Keratinocyte (primary cell): ENCODE results near the gene KIAA1958. TPM values are rescaled to one million over a fixed set of nuclear protein-coding genes. Genes with fewer than 3 reads are reported as not detected.

Experiments
- DNase-seq: peaks from one replicate; pipeline ENCODE4 v3.0.0-alpha.2; 2011; ENCODE audit warnings: low read depth, missing footprints, low spot score
- FAIRE-seq: peaks from 2 replicates; lab custom pipeline; 2011; peaks lifted over from hg19 to GRCh38; lab: Jason Lieb, UNC
- H2AFZ ChIP-seq: 2 replicates; pipeline ENCODE4 v1.6.0; 2012; ENCODE audit warnings: low read length, control low read depth, inconsistent platforms; ENCODE audit not compliant: control insufficient read depth
- H3K27ac ChIP-seq: 2 replicates; pipeline ENCODE4 v1.5.1; 2011; ENCODE audit warnings: low read length; ENCODE audit not compliant: control insufficient read depth, insufficient read depth
- H3K27me3 ChIP-seq: 3 replicates; pipeline ENCODE4 v1.6.0; 2011; ENCODE audit warnings: low read length; ENCODE audit not compliant: control insufficient read depth, insufficient read depth; ENCODE audit errors: extremely low read depth
- H3K36me3 ChIP-seq, 2 experiments: 2 replicates in 1 of 2; 3 replicates in 1 of 2; pipeline ENCODE4 v1.5.1; 2011; ENCODE audit warnings: low read length in 2 of 2, mild to moderate bottlenecking in 1 of 2; ENCODE audit not compliant: control insufficient read depth in 2 of 2, insufficient read depth in 2 of 2; ENCODE audit errors: extremely low read depth in 1 of 2
- H3K4me1 ChIP-seq: 3 replicates; pipeline ENCODE4 v1.5.1; 2011; ENCODE audit warnings: low read length; ENCODE audit not compliant: control insufficient read depth, insufficient read depth; ENCODE audit errors: extremely low read depth
- H3K4me2 ChIP-seq: 3 replicates; pipeline ENCODE4 v1.6.0; 2011; ENCODE audit warnings: low read depth, low read length; ENCODE audit not compliant: control insufficient read depth, insufficient read depth; ENCODE audit errors: extremely low read depth
- H3K4me3 ChIP-seq, 3 experiments: fragments of 200-600 bp in 1 of 3; sonication (generic) in 1 of 3; 2 replicates in 2 of 3; 3 replicates in 1 of 3; pipeline ENCODE4 v1.5.1; 2011 to 2016; ENCODE audit warnings: low read length in 3 of 3, mild to moderate bottlenecking in 3 of 3, control low read depth in 2 of 3, inconsistent platforms in 1 of 3, low read depth in 1 of 3, mixed read lengths in 1 of 3, mixed run types in 1 of 3, moderate library complexity in 1 of 3; ENCODE audit not compliant: control insufficient read depth in 2 of 3, insufficient read depth in 2 of 3; ENCODE audit errors: extremely low read depth in 1 of 3
- H3K79me2 ChIP-seq: 2 replicates; pipeline ENCODE4 v1.6.0; 2012; ENCODE audit warnings: low read length; ENCODE audit not compliant: control insufficient read depth, insufficient read depth
- H3K9ac ChIP-seq: 3 replicates; pipeline ENCODE4 v1.6.0; 2011; ENCODE audit warnings: low read length; ENCODE audit not compliant: control insufficient read depth, insufficient read depth; ENCODE audit errors: extremely low read depth
- H3K9me1 ChIP-seq: 3 replicates; pipeline ENCODE4 v1.6.0; 2011; ENCODE audit warnings: low read length; ENCODE audit not compliant: control insufficient read depth, insufficient read depth; ENCODE audit errors: extremely low read depth
- H3K9me3 ChIP-seq: 2 replicates; pipeline ENCODE4 v1.5.1; 2012; ENCODE audit warnings: low read depth, low read length; ENCODE audit not compliant: control insufficient read depth
- H4K20me1 ChIP-seq: 3 replicates; pipeline ENCODE4 v1.6.0; 2011; ENCODE audit warnings: low read length; ENCODE audit not compliant: control insufficient read depth, insufficient read depth; ENCODE audit errors: extremely low read depth
- CTCF ChIP-seq, 3 experiments: IDR thresholded peaks in 1 of 3; conservative IDR thresholded peaks in 1 of 3; optimal IDR thresholded peaks in 1 of 3; 2 replicates in 2 of 3; 3 replicates in 1 of 3; pipeline versions ENCODE3 to v1.5.1; 2011; ENCODE audit warnings: low read length in 3 of 3, mild to moderate bottlenecking in 3 of 3, moderate library complexity in 2 of 3, control low read depth in 1 of 3, inconsistent platforms in 1 of 3; ENCODE audit not compliant: insufficient read depth in 2 of 3; ENCODE audit errors: extremely low read depth in 1 of 3
- EZH2 ChIP-seq: IDR thresholded peaks from one replicate; pipeline ENCODE4 v1.6.1; 2012; ENCODE audit warnings: inconsistent platforms, mild to moderate bottlenecking, low read length, moderate library complexity
- dilution Hi-C: fragments of 300-500 bp; cut with MboI; formaldehyde crosslinking; loops from one replicate; pipeline ENCODE4 v1.7.0; 2020; ENCODE audit warnings: low sequenced_read_pairs; ENCODE audit not compliant: extremely low pct_ligation_motif_present
- polyA plus RNA-seq, 5 experiments: library from polyadenylated mRNA; depleted of rRNA in 3 of 5; stranded (reverse) in 3 of 5; stranded (forward) in 1 of 5; unstranded in 1 of 5; fragments of >200 nt; gene quantifications; 1 replicate in 1 of 5; 2 replicates in 3 of 5; 3 replicates in 1 of 5; pipeline versions ENCODE4 v1.2.1 to v1.2.3, GENCODE V29; 2011 to 2012; ENCODE audit warnings: missing spikeins in 2 of 5, low read depth in 1 of 5, low replicate concordance in 1 of 5

KIAA1958 gene
- polyA plus RNA-seq, 1 donor (not counting 4 experiments of a cell fraction or from before 2014, with no cell fraction given) = 0.84 TPM

- H3K9me1 ChIP-seq = no peaks in the 10 kb centered on the region
- H3K27ac ChIP-seq = no peak overlapping the region
- FAIRE-seq (no peak), DNase-seq (no peak)
- H2AFZ ChIP-seq = no peak overlapping the region
- no peak overlapping the region for H3K4me3 ChIP-seq
- no peaks in the 10 kb centered on the region for H3K4me1 ChIP-seq
- TF ChIP-seq CTCF (optimal IDR thresholded peaks at IDR 0.05 in 1 of 3, IDR thresholded peaks at IDR 0.05 in 1 of 3, conservative IDR thresholded peaks at IDR 0.05 in 1 of 3; ENCODE audit: extremely low read depth in 1 of 3, insufficient read depth in 2 of 3, low read length in 3 of 3) (no peak), EZH2 (no peak)
- H3K36me3 ChIP-seq = no peaks in the 10 kb centered on the region
- no peak overlapping the region for H3K9ac ChIP-seq
- no peaks in the 10 kb centered on the region for H3K79me2 ChIP-seq
- no peaks in the 10 kb centered on the region for H4K20me1 ChIP-seq
- H3K27me3 ChIP-seq = no peaks in the 10 kb centered on the region
- H3K9me3 ChIP-seq = no peaks in the 10 kb centered on the region
- no peak overlapping the region for H3K4me2 ChIP-seq
- dilution Hi-C loops = no loop called here
Observed at GRCh38 chr9:112530751-112531205, 44.2 kb downstream of the KIAA1958 start.

- dilution Hi-C loops = no loop called here
- Histone ChIP-seq H2AFZ (no peak overlapping the region), H3K9ac (no peak overlapping the region), H3K4me1 (no peaks in the 10 kb centered on the region), H3K79me2 (no peaks in the 10 kb centered on the region), H3K36me3 (no peaks in the 10 kb centered on the region), H3K4me2 (no peak overlapping the region), H3K4me3 (no peak overlapping the region), H4K20me1 (no peaks in the 10 kb centered on the region), H3K27me3 (no peaks in the 10 kb centered on the region), H3K9me1 (no peaks in the 10 kb centered on the region), H3K27ac (no peak overlapping the region), H3K9me3 (no peaks in the 10 kb centered on the region)
- TF ChIP-seq EZH2 (no peak), CTCF (optimal IDR thresholded peaks at IDR 0.05 in 1 of 3, IDR thresholded peaks at IDR 0.05 in 1 of 3, conservative IDR thresholded peaks at IDR 0.05 in 1 of 3; ENCODE audit: extremely low read depth in 1 of 3, insufficient read depth in 2 of 3, low read length in 3 of 3) (no peak)
- DNase-seq (no peak), FAIRE-seq (no peak)
Observed at GRCh38 chr9:112531666-112532282, 45.1 kb downstream of the KIAA1958 start.
